Measurements from ENCODE around the gene NSMF. TPM values are rescaled to one million over a fixed set of nuclear protein-coding genes. Genes with fewer than 3 reads are reported as not detected.

The NSMF gene
- total and polyA plus RNA-seq, 2 experiments from 2014 or later: 20.3 to 103 TPM

DNA sequence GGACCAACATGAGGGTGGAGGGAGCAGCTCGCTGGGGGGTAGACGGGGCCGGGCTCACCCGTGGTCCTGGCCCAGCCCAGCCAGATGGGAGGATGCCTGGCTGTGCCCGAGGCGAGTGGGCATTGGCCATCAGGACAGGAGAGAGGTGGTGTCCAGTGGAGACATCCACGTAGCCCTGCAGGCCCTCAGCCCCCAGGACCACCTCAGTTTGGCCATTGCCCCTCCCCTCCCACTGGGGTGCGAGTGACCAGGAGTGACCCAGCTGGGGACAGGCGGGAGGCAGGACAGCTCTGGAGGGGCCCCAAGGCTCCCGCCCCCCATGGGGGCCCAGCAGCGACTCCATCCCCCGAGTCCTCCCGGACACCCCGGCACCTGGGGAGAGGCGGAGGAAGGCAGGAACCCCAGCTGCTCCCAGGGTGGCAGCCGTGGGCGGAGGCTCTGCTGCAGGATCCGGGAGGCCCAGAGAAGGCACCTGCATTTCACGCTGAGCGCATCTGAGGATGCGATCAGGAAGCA, 27.7 kb downstream of the NSMF start (continued):
- TF ChIP-seq, protein P1, sequence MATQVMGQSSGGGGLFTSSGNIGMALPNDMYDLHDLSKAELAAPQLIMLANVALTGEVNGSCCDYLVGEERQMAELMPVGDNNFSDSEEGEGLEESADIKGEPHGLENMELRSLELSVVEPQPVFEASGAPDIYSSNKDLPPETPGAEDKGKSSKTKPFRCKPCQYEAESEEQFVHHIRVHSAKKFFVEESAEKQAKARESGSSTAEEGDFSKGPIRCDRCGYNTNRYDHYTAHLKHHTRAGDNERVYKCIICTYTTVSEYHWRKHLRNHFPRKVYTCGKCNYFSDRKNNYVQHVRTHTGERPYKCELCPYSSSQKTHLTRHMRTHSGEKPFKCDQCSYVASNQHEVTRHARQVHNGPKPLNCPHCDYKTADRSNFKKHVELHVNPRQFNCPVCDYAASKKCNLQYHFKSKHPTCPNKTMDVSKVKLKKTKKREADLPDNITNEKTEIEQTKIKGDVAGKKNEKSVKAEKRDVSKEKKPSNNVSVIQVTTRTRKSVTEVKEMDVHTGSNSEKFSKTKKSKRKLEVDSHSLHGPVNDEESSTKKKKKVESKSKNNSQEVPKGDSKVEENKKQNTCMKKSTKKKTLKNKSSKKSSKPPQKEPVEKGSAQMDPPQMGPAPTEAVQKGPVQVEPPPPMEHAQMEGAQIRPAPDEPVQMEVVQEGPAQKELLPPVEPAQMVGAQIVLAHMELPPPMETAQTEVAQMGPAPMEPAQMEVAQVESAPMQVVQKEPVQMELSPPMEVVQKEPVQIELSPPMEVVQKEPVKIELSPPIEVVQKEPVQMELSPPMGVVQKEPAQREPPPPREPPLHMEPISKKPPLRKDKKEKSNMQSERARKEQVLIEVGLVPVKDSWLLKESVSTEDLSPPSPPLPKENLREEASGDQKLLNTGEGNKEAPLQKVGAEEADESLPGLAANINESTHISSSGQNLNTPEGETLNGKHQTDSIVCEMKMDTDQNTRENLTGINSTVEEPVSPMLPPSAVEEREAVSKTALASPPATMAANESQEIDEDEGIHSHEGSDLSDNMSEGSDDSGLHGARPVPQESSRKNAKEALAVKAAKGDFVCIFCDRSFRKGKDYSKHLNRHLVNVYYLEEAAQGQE (IDR thresholded peaks at IDR 0.05; ENCODE audit: unreplicated experiment): no peak
- TF ChIP-seq NANOG (IDR thresholded peaks at IDR 0.05; ENCODE audit: borderline replicate concordance) (no peak), EZH2phosphoT487 (IDR thresholded peaks at IDR 0.05; ENCODE audit: unreplicated experiment) (no peak), CREB1 (CRISPR knock-in tag; IDR thresholded peaks at IDR 0.05; ENCODE audit: low read depth) (no peak), JUNB (IDR thresholded peaks at IDR 0.05; ENCODE audit: unreplicated experiment) (no peak)
- TF ChIP-seq, protein P2, sequence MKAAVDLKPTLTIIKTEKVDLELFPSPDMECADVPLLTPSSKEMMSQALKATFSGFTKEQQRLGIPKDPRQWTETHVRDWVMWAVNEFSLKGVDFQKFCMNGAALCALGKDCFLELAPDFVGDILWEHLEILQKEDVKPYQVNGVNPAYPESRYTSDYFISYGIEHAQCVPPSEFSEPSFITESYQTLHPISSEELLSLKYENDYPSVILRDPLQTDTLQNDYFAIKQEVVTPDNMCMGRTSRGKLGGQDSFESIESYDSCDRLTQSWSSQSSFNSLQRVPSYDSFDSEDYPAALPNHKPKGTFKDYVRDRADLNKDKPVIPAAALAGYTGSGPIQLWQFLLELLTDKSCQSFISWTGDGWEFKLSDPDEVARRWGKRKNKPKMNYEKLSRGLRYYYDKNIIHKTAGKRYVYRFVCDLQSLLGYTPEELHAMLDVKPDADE (IDR thresholded peaks at IDR 0.05): no peak
- TF ChIP-seq, protein P3, sequence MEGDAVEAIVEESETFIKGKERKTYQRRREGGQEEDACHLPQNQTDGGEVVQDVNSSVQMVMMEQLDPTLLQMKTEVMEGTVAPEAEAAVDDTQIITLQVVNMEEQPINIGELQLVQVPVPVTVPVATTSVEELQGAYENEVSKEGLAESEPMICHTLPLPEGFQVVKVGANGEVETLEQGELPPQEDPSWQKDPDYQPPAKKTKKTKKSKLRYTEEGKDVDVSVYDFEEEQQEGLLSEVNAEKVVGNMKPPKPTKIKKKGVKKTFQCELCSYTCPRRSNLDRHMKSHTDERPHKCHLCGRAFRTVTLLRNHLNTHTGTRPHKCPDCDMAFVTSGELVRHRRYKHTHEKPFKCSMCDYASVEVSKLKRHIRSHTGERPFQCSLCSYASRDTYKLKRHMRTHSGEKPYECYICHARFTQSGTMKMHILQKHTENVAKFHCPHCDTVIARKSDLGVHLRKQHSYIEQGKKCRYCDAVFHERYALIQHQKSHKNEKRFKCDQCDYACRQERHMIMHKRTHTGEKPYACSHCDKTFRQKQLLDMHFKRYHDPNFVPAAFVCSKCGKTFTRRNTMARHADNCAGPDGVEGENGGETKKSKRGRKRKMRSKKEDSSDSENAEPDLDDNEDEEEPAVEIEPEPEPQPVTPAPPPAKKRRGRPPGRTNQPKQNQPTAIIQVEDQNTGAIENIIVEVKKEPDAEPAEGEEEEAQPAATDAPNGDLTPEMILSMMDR (conservative IDR thresholded peaks at IDR 0.05; ENCODE audit: low read depth in 2 of 2): no peak

DNA sequence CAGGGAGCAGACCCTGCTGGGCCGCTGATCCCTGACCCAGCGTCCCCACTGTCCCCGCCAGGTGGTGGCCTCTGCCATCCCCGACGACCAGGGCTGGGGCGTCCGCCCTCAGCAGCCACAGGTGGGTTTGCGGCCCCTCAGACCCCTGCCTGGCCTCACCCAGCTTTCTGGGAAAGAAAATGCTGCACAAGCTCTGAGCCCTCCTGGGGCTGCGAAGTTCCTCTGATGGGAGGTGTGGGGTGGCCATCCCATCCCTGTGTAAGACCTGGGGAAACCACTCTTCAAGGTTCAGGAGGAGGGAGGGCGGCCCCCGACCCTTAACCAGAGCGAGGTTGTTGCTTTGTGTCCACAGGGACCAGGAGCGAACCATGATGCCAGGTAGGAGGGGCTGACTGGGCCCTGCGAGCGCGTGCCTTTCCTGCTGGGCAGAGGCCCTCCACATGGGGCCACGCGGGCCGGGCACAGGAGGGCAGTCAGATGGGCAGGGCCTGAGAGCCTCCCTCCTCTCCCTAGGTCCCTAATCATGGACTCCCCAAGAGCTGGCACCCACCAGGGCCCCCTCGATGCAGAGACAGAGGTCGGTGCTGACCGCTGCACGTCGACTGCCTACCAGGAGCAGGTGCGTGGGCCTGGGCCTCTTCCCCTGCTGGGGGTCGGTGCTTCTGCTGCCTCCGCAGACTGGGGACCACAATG, 28.3 kb downstream of the NSMF start:
- H3K79me2 ChIP-seq (replicated peaks; ENCODE audit: insufficient read depth): no peaks in the 10 kb centered on the region
- no peak overlapping the region for H3K27ac ChIP-seq (ENCODE audit: low read depth)
- TF ChIP-seq, protein P1 (IDR thresholded peaks at IDR 0.05; ENCODE audit: unreplicated experiment): no peak
- TF ChIP-seq NANOG (IDR thresholded peaks at IDR 0.05; ENCODE audit: borderline replicate concordance) (no peak), JUNB (IDR thresholded peaks at IDR 0.05; ENCODE audit: unreplicated experiment) (no peak), POLR2AphosphoS5 (IDR thresholded peaks at IDR 0.05; ENCODE audit: low read depth) (no peak), ZNF114 (CRISPR knock-in tag; IDR thresholded peaks at IDR 0.05) (no peak), EZH2 (IDR thresholded peaks at IDR 0.05; ENCODE audit: low read depth, unreplicated experiment) (no peak), STAT1 (IDR thresholded peaks at IDR 0.05; ENCODE audit: unreplicated experiment) (no peak), CREB1 (CRISPR knock-in tag; IDR thresholded peaks at IDR 0.05; ENCODE audit: low read depth) (no peak)
- TF ChIP-seq, protein P2 (IDR thresholded peaks at IDR 0.05): no peak

More for the DNA sequence above, 28.3 kb downstream of the NSMF start:
- Mint-ChIP-seq H3K9me3 (no peaks in the 10 kb centered on the region), H3K36me3 (ENCODE audit: low read depth) (no peaks in the 10 kb centered on the region), H3K4me1 (no peaks in the 10 kb centered on the region), H3K27me3 (ENCODE audit: insufficient read depth, low read depth, poor library complexity) (no peaks in the 10 kb centered on the region), H3K4me3 (no peak overlapping the region), H3K27ac (no peak overlapping the region)
- Histone ChIP-seq H4K20me1 (replicated peaks; ENCODE audit: insufficient read depth) (no peaks in the 10 kb centered on the region), H3K27me3 (ENCODE audit: insufficient read depth) (no peaks in the 10 kb centered on the region), H3K9me2 (ENCODE audit: insufficient read depth) (no peaks in the 10 kb centered on the region), H3K4me3 (no peak overlapping the region), H3K4me1 (ENCODE audit: insufficient read depth) (no peaks in the 10 kb centered on the region), H3K36me3 (ENCODE audit: insufficient read depth) (no peaks in the 10 kb centered on the region), H3F3A (replicated peaks; ENCODE audit: low read depth) (no peaks in the 10 kb centered on the region), H3K4me2 (no peak overlapping the region), H2AFZ (no peak overlapping the region)
- ATAC-seq (no peak), DNase-seq (ENCODE audit: low spot score) (no peak)
